Gastroesophageal sphincter (tissue), 3 donors: ENCODE results near the gene PNLIPRP1.

Experiments
- POLR2AphosphoS5 ChIP-seq: sonication (generic); formaldehyde crosslinking; IDR thresholded peaks from one replicate; pipeline ENCODE4 v1.6.1; 2017; ENCODE audit warnings: antibody characterized with exemption
- TF ChIP-seq, protein P1 (sequence below), 4 experiments: fragments of 200-600 bp in 2 of 4; fragments of 450-650 bp in 2 of 4; sonication (generic) in 1 of 4; IDR thresholded peaks; one replicate each; pipeline ENCODE4 v1.5.1; 2017 to 2019; ENCODE audit warnings: antibody characterized with exemption in 4 of 4, mild to moderate bottlenecking in 2 of 4, moderate library complexity in 2 of 4

DNA sequence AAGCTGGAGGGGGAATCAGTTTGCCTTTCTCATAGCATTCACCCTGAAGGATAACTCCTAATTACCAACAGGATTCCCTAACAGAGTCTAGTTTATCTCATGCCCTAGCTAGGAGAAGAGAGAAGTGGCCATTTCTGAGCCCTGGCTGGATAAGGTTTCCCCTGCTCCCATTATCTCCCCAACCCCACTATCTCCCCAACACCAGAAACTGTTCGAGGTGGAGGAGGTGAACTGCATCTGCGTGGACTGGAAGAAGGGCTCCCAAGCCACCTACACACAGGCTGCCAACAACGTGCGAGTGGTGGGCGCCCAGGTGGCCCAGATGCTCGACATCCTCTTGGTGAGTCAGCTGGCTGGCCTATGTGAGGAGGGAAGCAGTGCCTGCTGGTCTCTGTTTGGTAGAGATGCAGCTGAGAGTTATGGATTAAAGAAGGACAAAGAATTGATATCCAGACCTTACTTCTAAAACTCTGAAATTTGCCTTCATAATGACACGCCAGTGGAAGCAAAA lies 3.8 kb downstream of the PNLIPRP1 start:
- TF ChIP-seq, protein P1, sequence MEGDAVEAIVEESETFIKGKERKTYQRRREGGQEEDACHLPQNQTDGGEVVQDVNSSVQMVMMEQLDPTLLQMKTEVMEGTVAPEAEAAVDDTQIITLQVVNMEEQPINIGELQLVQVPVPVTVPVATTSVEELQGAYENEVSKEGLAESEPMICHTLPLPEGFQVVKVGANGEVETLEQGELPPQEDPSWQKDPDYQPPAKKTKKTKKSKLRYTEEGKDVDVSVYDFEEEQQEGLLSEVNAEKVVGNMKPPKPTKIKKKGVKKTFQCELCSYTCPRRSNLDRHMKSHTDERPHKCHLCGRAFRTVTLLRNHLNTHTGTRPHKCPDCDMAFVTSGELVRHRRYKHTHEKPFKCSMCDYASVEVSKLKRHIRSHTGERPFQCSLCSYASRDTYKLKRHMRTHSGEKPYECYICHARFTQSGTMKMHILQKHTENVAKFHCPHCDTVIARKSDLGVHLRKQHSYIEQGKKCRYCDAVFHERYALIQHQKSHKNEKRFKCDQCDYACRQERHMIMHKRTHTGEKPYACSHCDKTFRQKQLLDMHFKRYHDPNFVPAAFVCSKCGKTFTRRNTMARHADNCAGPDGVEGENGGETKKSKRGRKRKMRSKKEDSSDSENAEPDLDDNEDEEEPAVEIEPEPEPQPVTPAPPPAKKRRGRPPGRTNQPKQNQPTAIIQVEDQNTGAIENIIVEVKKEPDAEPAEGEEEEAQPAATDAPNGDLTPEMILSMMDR (IDR thresholded peaks at IDR 0.05): no peak
- TF ChIP-seq POLR2AphosphoS5: no peak
